Effector CD8-positive, alpha-beta T cell (primary cell): ENCODE measurements around the gene TUBA3E.
"Not testable (repeated sequence)": the region's sequence is repeated elsewhere in the genome, so short reads cannot be mapped to it uniquely, and the experiment has no call there.

ENCODE experiments used
- DNase-seq: peaks from one replicate; lab custom pipeline; 2025; lab: John Stamatoyannopoulos, UW

TUBA3E gene

GRCh38 chr2:130143266-130144039 lies 54.8 kb downstream of the TUBA3E start:
- DNase-seq = not testable (repeated sequence)

GRCh38 chr2:130142396-130143265 lies 55.6 kb downstream of the TUBA3E start:
- DNase-seq = not testable (repeated sequence)
